HUDEP-2 (cell line): ENCODE results near the gene IER5L.

Experiments used
- DNase-seq, 76 experiments: peaks; one replicate each; lab custom pipeline; 2025; ENCODE audit not compliant: unreplicated experiment in 76 of 76; lab: John Stamatoyannopoulos, UW

Gene IER5L

GRCh38 chr9:129177791-129178567, at the start of gene IER5L:
IER5L (minus strand) TSS chr9:129178261; CDS start chr9:129178052, 209 bp downstream.
- peak in 73 of 76 experiments; percentile 37 to 91 (median 81) for DNase-seq

DNA sequence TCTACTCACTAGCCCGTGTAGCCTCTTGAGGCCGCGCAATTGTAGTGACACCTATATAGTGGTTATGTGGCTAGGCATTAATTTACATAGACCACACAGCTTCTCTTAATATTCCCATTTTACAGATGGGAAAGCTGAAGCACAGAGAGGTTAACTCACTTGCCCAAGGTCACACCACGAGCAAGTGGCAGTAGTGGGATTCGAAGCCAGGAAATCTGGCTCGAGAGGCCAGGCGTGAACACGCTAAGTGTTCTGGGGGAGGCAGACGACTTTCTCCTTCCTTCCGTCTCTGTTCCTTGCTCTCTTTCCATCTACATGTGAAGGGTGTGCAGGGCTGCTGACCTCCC, 49.8 kb upstream of the IER5L start:
- no peak for DNase-seq

DNA sequence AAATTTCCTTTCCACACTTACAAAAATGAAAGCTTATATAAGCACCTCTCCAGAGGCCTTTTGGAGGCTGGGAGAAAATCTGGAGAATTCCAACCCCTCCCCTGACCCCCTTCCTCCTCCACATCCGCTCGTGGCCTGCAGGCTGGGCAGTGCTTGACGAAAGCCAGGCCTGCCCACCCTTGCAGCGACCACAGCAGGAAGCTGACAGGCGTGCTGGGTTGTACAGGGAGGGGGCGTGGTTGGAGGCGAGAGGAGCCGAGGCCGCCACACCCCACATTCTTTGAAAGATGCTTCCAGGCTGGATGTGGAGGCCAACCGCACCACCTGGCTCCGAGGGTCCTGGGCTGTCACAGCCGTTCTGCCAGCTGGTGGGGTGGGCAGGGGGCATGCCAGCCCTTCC, 47.8 kb upstream of the IER5L start:
- no peak for DNase-seq

GRCh38 chr9:129225490-129225778, 47.4 kb upstream of the IER5L start:
- no peak for DNase-seq

DNA sequence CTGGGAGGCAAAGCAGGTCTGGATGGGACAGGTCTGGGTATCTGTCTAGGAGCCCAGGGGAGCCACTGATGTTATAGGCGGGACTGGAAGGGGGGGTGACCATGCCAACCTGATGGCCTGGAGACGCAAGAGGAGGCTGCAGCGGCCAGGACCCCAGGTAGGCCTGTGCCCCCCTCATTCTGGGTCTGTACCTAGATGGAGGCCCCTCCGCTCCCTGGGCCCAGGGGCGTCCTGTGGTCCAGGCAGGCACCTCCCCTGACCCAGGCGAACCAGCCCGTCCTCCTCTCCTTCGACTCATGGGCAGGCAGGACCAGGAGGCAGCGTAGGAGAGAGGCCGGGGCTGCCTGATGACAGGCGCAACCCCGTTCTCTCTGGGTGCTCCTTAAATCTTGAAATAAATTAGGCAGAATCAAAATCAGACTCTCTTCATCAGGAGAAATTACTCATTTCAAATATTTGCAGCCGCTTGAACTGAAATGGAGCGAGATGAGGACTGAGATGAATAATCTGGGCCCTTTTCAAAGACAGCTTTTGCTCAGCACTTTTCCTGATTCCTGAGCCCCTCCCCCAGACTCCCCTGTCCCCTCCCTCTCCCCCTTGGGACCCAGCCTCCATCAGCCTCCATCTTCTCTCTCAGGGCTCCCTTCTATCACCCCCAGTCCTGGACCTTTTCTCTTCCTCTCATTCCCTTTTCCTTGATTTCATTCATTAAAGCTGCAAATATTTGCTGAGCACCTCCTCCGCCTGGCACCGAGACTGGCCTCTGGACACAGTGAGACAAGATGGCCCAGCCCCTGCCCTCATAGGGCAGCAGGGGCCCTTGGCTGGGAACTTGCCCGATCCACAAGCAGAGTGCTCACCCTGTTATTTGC, 46.8 kb upstream of the IER5L start:
- DNase-seq = no peak

DNA sequence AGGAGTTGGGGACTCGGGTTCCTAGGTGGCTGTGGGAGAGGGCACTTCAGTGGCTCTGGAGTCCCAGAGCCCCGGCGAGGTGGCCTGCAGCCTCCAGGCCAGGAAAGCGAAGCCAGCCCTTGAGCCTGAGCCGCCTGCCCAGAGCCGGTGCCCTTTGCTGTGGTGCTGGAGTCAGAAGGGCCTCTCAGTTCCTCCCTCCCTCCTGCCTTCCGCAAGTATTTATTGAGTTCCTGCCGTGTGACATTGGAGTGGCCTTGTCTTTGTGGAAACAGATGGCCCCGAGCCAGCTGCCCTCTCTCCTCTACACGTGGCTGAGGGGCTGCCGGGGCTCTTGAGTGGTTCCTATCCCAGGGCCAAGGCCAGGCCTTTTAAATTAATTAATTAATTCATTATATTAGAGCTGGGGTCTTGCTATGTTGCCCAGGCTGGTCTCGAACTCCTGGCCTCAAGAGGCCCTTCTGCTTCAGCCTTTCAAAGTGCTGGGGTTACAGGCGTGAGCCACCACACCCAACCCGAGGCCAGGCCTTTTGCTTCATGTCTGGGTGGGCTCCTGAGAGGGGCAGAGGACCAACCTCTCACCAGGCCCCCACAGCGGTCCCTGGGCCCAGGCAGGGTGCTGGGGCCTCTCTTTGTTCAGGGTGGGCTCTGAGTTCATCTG, 45.6 kb upstream of the IER5L start:
- DNase-seq = no peak

GRCh38 chr9:129222819-129223218, 44.8 kb upstream of the IER5L start:
- no peak for DNase-seq

- DNase-seq = no peak
Measured at GRCh38 chr9:129221979-129222635, 44.0 kb upstream of the IER5L start.

DNA sequence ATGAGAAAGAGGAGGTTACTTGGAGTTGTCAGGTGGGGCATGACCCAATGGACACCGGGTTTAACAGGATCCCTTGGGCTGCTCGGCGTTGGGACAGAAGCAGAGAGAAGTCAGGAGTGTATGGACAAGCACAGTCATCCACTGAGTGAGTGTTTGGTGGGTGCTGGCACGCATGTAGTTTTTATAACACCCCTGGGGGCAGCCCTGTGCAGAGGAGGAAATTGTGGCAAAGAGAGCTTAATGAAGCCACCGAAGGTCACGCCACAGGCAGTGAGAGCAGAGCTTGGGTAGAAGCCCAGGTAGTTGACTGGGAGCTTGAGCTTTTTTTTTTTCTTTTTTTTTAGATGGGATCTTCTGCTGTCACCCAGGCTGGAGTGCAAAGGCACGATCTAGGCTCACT, 43.2 kb upstream of the IER5L start:
- no peak for DNase-seq

- DNase-seq = no peak
Measured at GRCh38 chr9:129220771-129221170, 42.7 kb upstream of the IER5L start.

DNA sequence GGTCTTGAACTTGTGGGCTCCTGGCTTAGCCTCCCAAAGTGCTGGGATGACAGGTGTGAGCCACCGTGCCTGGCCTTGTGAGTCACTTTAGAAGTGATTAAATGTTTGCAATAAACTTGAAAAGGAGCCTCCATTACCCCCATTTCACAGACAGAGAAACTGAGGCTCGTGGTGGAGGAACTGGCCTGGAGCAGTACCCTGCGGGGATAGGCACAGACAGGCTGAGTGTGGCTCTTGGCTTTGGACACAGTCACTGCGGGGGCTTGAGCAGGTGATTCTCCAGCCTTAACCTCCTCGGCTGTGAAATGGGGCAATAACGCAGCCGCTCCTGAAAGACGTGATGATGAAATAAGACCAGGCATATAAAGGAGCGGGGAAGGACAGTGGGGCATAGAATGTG, 40.9 kb upstream of the IER5L start:
- no peak for DNase-seq

GRCh38 chr9:129218272-129218625, 40.2 kb upstream of the IER5L start:
- no peak for DNase-seq

GRCh38 chr9:129213551-129213950, 35.5 kb upstream of the IER5L start:
- DNase-seq = no peak

DNA sequence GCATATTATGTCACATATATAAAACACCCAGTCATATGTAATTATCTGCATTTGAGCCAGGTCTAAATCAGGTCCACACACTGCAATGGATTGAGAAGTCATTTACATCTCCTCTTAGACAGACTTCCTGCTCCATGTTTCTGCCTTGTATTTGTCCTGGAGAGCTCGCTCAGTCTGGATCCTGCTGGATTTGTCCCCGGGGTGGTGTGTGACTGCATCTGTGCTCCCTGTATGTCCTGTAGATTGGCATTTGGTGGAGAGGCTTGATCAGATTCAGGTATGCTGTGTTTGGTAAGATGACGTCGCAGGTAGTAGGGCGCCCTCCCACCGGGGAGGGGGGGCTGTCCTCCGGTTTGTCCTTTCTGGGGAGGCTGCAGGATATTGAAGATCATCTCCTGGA, 33.6 kb upstream of the IER5L start:
- no peak for DNase-seq

DNA sequence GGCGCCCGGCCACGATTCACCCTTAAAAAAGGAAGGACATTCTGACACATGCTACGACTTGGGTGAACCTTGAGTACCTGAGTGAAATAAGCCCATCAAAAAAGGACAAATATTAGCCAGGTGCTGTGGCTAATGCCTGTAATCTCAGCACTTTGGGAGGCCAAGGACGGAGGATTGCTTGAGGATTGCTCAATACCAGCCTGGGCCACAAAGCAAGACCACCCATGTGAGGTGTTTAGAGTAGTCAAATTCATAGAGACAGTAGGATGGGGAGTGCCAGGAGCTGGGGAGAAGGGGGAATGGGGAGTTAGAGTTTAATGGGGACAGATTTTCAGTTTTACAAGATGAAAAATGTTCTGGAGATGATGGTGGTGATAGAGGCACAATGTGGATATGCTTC, 32.1 kb upstream of the IER5L start:
- no peak for DNase-seq

- no peak for DNase-seq
Measured at GRCh38 chr9:129209580-129209979, 31.5 kb upstream of the IER5L start.

GRCh38 chr9:129209109-129209508, 31.0 kb upstream of the IER5L start:
- DNase-seq = no peak

- DNase-seq = no peak
Measured at GRCh38 chr9:129208207-129209032, 30.4 kb upstream of the IER5L start.

- no peak for DNase-seq
Measured at GRCh38 chr9:129206905-129207304, 28.8 kb upstream of the IER5L start.

DNA sequence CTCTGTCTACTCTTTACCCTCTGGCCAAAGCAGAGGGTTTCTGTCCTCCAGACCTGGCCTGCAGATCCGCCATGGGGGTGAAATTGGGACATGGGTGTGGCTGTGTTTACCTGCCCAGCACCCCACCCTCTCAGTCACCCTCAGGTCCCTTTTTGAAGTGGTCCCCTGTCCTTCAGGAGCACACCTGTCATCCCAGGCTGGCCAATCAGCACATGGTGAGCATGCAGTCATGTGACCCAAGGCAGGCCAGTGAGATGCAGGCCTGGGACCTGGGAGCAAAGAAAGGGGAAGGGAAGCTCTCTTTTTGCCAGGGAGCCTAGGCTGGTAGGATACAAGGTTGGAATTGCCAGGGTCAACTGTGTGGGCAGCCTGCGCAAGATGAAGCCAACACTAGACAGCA, 28.3 kb upstream of the IER5L start:
- DNase-seq = no peak
